D341Med (cell line): ENCODE results near the gene UQCC5.
"Not testable (repeated sequence)": the region's sequence is repeated elsewhere in the genome, so short reads cannot be mapped to it uniquely, and the experiment has no call there.

Experiments used
- DNase-seq: peaks from one replicate; pipeline ENCODE4 v3.0.0; 2012; ENCODE audit warnings: low spot score

Gene UQCC5

GRCh38 chr3:52523386-52524257 is 12.8 kb upstream of the UQCC5 start:
- no peak for DNase-seq

GRCh38 chr3:52524258-52524751 is 12.1 kb upstream of the UQCC5 start:
- no peak for DNase-seq

- DNase-seq = no peak
These were observed 11.4 kb upstream of the UQCC5 start for GRCh38 chr3:52524752-52525679.

GRCh38 chr3:52525680-52526561 is 10.5 kb upstream of the UQCC5 start:
- no peak for DNase-seq

GRCh38 chr3:52526671-52527038 is 9.8 kb upstream of the UQCC5 start:
- not testable (repeated sequence) for DNase-seq

GRCh38 chr3:52527039-52527731 is 9.2 kb upstream of the UQCC5 start:
- DNase-seq = peak; percentile 20

- no peak for DNase-seq
These were observed 8.4 kb upstream of the UQCC5 start for GRCh38 chr3:52527732-52528585.

GRCh38 chr3:52528586-52529375 is 7.6 kb upstream of the UQCC5 start:
- no peak for DNase-seq

GRCh38 chr3:52529376-52530333 is 6.8 kb upstream of the UQCC5 start:
- DNase-seq = no peak

- DNase-seq = no peak
These were observed 5.2 kb upstream of the UQCC5 start for GRCh38 chr3:52530918-52531826.

GRCh38 chr3:52531860-52532516 is 4.4 kb upstream of the UQCC5 start:
- DNase-seq = no peak

GRCh38 chr3:52532517-52532837 is 3.9 kb upstream of the UQCC5 start:
- DNase-seq = peak; percentile 36

- no peak for DNase-seq
These were observed 3.4 kb upstream of the UQCC5 start for GRCh38 chr3:52532838-52533622.

- peak; percentile 99 for DNase-seq
These were observed 2.7 kb upstream of the UQCC5 start, which contains the start of gene NT5DC2 for GRCh38 chr3:52533623-52534280. TSS of gene NT5DC2 (minus strand) at chr3:52533857. CDS start at chr3:52533737, 120 bp downstream.
